ENCODE data around the gene CITED4.

CITED4 gene

DNA sequence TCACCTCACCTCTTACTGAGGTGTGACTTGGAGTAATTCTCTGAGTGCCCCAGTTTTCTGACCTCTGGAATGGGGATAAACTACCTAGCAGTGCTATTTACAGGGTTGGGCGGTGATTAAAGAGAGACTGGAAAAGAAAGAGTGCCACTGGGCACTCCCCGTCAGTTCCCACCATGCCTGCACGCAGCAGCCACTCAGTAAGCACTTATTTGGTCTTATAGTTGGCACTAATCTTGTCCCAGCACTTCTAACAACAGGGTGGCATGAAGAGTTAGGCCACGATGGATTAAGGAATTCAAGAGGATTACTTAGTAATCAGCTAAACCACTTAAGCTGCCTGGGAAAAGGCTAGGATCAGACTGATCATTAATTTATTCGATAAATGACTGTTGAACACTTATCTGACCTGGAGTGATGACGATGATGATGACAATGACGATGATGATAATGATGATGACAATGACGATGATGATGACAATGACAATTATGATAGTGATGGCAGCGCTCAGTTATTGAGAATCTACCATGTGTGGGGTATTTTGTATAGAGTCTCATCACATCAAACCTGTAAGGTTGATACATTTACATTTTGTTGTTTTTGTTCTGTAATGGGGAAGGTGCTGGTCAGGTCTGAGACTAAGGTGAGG is 5.4 kb downstream of the CITED4 start:
- Histone ChIP-seq H3K9ac (no peak overlapping the region), H3K27ac (no peak overlapping the region), H3K36me3 (ENCODE audit: insufficient read depth) (no peaks in the 10 kb centered on the region), H3K4me1 (ENCODE audit: low read depth, poor library complexity, severe bottlenecking) (no peaks in the 10 kb centered on the region), H4K20me1 (ENCODE audit: insufficient read depth) (no peaks in the 10 kb centered on the region), H2AFZ (ENCODE audit: low read depth) (no peak overlapping the region), H3K27me3 (ENCODE audit: insufficient read depth, low read depth) (no peaks in the 10 kb centered on the region), H3K79me2 (ENCODE audit: insufficient read depth, low read depth) (no peaks in the 10 kb centered on the region), H3K4me2 (no peak overlapping the region), H3K4me3 (IDR thresholded peaks at IDR 0.05; ENCODE audit: insufficient read depth, low read depth, low read length) (no peak overlapping the region)
- TF ChIP-seq, protein P1, sequence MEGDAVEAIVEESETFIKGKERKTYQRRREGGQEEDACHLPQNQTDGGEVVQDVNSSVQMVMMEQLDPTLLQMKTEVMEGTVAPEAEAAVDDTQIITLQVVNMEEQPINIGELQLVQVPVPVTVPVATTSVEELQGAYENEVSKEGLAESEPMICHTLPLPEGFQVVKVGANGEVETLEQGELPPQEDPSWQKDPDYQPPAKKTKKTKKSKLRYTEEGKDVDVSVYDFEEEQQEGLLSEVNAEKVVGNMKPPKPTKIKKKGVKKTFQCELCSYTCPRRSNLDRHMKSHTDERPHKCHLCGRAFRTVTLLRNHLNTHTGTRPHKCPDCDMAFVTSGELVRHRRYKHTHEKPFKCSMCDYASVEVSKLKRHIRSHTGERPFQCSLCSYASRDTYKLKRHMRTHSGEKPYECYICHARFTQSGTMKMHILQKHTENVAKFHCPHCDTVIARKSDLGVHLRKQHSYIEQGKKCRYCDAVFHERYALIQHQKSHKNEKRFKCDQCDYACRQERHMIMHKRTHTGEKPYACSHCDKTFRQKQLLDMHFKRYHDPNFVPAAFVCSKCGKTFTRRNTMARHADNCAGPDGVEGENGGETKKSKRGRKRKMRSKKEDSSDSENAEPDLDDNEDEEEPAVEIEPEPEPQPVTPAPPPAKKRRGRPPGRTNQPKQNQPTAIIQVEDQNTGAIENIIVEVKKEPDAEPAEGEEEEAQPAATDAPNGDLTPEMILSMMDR (conservative IDR thresholded peaks at IDR 0.05; ENCODE audit: low read depth, low read length): no peak

DNA sequence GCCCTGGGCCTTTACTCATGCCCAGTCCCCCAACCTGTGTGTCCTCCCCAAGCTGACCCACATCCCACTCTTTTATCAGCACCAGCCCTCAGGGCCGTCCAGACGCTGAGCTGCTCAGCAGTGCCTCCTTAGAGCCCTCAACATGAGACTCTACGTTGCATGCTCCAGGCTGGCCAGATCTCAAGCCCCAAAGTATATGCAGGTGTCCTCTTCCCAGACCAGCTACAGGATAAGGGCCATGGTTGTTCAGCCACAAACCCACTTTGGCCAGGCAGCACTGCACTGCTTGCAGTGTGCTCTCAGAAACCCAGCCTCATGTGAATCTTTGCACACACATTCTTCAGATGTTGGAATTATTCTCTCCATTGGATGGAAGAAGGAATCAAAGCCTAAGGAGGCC is 6.0 kb downstream of the CITED4 start:
- Histone ChIP-seq H3K9ac (no peak overlapping the region), H4K20me1 (ENCODE audit: insufficient read depth) (no peaks in the 10 kb centered on the region), H3K27me3 (ENCODE audit: insufficient read depth, low read depth) (no peaks in the 10 kb centered on the region), H3K27ac (no peak overlapping the region), H2AFZ (ENCODE audit: low read depth) (no peak overlapping the region), H3K79me2 (ENCODE audit: insufficient read depth, low read depth) (no peaks in the 10 kb centered on the region), H3K36me3 (ENCODE audit: insufficient read depth) (no peaks in the 10 kb centered on the region), H3K4me1 (ENCODE audit: low read depth, poor library complexity, severe bottlenecking) (no peaks in the 10 kb centered on the region), H3K4me3 (IDR thresholded peaks at IDR 0.05; ENCODE audit: insufficient read depth, low read depth, low read length) (no peak overlapping the region), H3K4me2 (no peak overlapping the region)
- TF ChIP-seq, protein P1 (conservative IDR thresholded peaks at IDR 0.05; ENCODE audit: low read depth, low read length): no peak

DNA sequence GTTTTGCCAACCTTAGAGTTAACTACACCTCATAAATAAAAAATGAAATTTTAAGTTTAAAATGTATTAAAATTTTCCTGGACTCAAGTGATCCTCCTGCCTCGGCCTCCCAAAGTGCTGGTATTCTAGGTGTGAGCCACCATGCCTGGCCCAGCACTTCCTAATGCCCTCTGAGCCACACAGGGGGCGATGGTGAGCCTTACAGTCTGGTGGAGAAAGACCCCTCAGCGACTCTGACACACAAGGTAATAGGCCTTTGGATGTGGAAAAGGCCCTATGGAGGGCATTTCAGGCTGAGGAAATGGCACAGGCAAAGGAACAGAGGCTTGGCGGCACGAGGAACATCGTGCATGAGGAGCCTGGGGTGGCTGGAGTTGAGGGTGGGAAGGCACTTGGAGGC is 6.7 kb downstream of the CITED4 start:
- Histone ChIP-seq H3K4me3 (IDR thresholded peaks at IDR 0.05; ENCODE audit: insufficient read depth, low read depth, low read length) (no peak overlapping the region), H3K36me3 (ENCODE audit: insufficient read depth) (no peaks in the 10 kb centered on the region), H3K4me1 (ENCODE audit: low read depth, poor library complexity, severe bottlenecking) (no peaks in the 10 kb centered on the region), H3K27me3 (ENCODE audit: insufficient read depth, low read depth) (no peaks in the 10 kb centered on the region), H3K79me2 (ENCODE audit: insufficient read depth, low read depth) (no peaks in the 10 kb centered on the region), H4K20me1 (ENCODE audit: insufficient read depth) (no peaks in the 10 kb centered on the region), H3K27ac (no peak overlapping the region), H3K9ac (no peak overlapping the region), H2AFZ (ENCODE audit: low read depth) (no peak overlapping the region), H3K4me2 (no peak overlapping the region)
- TF ChIP-seq, protein P1 (conservative IDR thresholded peaks at IDR 0.05; ENCODE audit: low read depth, low read length): 0 out of 2 replicates have a peak, but pooled peaks have one; percentile 25

DNA sequence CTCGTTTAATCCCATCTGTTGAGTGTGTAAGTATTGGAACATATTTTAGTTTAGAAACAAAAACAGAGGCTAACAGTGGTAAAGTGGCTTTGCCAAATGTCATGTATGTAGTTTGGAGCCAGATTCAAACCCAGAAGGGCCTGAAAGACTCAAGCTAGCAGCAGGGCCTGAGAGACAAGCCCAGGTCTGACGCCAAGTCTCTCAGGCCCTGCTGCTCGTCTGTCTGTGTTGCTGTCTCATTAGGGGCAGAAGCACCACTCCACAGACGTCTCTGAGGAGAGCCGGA is 8.3 kb downstream of the CITED4 start:
- H3K4me2 ChIP-seq: no peak overlapping the region
- no peak overlapping the region for H3K4me3 ChIP-seq (IDR thresholded peaks at IDR 0.05; ENCODE audit: insufficient read depth, low read depth, low read length)
- H4K20me1 ChIP-seq (ENCODE audit: insufficient read depth): no peaks in the 10 kb centered on the region
- no peak overlapping the region for H2AFZ ChIP-seq (ENCODE audit: low read depth)
- peaks cover 6% of the 10 kb centered on the region for H3K4me1 ChIP-seq (ENCODE audit: low read depth, poor library complexity, severe bottlenecking)
- no peaks in the 10 kb centered on the region for H3K79me2 ChIP-seq (ENCODE audit: insufficient read depth, low read depth)
- no peaks in the 10 kb centered on the region for H3K36me3 ChIP-seq (ENCODE audit: insufficient read depth)
- H3K9ac ChIP-seq: no peak overlapping the region
- H3K27me3 ChIP-seq (ENCODE audit: insufficient read depth, low read depth): no peaks in the 10 kb centered on the region
- H3K27ac ChIP-seq: no peak overlapping the region
- TF ChIP-seq, protein P1 (conservative IDR thresholded peaks at IDR 0.05; ENCODE audit: low read depth, low read length): no peak
